ENCODE data around the gene SDHB.

DNA sequence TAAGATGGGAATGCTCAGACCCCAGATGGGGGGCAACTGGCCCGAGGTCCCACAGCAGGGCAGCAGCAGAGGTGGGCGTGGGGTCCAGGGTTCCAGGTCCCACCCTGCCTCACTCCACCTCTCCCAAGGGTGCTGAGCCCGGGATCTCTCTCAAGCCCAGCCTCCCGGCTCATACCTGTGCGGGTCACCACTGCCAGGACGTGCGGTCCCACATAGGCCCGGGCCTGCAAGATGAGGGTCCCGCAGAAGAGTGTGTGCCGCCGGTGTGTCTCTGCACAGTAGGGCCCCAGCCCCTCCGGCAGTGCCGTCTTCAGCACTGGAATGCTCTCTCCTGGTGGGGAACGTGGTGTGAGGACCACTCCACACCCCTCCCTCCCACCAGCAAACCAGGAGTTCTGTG, 57.0 kb downstream of the SDHB start:
- TF ChIP-seq, protein P1, sequence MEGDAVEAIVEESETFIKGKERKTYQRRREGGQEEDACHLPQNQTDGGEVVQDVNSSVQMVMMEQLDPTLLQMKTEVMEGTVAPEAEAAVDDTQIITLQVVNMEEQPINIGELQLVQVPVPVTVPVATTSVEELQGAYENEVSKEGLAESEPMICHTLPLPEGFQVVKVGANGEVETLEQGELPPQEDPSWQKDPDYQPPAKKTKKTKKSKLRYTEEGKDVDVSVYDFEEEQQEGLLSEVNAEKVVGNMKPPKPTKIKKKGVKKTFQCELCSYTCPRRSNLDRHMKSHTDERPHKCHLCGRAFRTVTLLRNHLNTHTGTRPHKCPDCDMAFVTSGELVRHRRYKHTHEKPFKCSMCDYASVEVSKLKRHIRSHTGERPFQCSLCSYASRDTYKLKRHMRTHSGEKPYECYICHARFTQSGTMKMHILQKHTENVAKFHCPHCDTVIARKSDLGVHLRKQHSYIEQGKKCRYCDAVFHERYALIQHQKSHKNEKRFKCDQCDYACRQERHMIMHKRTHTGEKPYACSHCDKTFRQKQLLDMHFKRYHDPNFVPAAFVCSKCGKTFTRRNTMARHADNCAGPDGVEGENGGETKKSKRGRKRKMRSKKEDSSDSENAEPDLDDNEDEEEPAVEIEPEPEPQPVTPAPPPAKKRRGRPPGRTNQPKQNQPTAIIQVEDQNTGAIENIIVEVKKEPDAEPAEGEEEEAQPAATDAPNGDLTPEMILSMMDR (conservative IDR thresholded peaks at IDR 0.05 in 1 of 2, IDR thresholded peaks at IDR 0.05 in 1 of 2; ENCODE audit: extremely low read depth in 1 of 2, insufficient read depth in 1 of 2, low read depth in 1 of 2, low read length in 2 of 2), result no peak
- TF ChIP-seq EZH2 (IDR thresholded peaks at IDR 0.05; ENCODE audit: borderline replicate concordance, low read length), result no peak
